Measurements from ENCODE around the gene UNC80.

DNA sequence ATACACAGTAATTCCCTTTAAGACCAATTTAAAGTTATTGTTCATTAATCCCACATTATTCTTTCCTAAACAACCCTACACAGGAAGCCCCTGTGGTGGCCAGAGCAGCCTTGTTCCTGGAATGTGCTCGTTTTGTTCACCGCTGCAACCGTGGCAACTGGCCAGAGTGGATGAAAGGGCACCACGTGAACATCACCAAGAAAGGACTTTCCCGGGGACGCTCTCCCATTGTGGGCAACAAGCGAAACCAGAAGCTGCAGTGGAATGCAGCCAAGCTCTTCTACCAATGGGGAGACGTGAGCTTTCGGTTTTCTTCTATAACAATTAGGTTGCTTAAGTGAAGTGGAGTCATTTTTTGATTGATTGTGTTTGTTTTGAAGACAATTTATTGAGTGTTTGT, 101.0 kb downstream of the UNC80 start:
- TF ChIP-seq, protein P1, sequence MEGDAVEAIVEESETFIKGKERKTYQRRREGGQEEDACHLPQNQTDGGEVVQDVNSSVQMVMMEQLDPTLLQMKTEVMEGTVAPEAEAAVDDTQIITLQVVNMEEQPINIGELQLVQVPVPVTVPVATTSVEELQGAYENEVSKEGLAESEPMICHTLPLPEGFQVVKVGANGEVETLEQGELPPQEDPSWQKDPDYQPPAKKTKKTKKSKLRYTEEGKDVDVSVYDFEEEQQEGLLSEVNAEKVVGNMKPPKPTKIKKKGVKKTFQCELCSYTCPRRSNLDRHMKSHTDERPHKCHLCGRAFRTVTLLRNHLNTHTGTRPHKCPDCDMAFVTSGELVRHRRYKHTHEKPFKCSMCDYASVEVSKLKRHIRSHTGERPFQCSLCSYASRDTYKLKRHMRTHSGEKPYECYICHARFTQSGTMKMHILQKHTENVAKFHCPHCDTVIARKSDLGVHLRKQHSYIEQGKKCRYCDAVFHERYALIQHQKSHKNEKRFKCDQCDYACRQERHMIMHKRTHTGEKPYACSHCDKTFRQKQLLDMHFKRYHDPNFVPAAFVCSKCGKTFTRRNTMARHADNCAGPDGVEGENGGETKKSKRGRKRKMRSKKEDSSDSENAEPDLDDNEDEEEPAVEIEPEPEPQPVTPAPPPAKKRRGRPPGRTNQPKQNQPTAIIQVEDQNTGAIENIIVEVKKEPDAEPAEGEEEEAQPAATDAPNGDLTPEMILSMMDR (IDR thresholded peaks at IDR 0.05) = no peak
- TF ChIP-seq EP300 (IDR thresholded peaks at IDR 0.05) = no peak

Measured in ovary (tissue), 3 donors.